NT2/D1 (cell line): ENCODE data around the gene FBXO10.

Experiments used
- YY1 ChIP-seq: IDR thresholded peaks from 2 replicates; pipeline ENCODE4 v1.6.1; 2011; ENCODE audit not compliant: insufficient read length, insufficient read depth
- ZNF274 ChIP-seq: IDR thresholded peaks from 2 replicates; pipeline ENCODE4 v1.6.1; 2011; ENCODE audit warnings: mild to moderate bottlenecking, low read depth, low read length

DNA sequence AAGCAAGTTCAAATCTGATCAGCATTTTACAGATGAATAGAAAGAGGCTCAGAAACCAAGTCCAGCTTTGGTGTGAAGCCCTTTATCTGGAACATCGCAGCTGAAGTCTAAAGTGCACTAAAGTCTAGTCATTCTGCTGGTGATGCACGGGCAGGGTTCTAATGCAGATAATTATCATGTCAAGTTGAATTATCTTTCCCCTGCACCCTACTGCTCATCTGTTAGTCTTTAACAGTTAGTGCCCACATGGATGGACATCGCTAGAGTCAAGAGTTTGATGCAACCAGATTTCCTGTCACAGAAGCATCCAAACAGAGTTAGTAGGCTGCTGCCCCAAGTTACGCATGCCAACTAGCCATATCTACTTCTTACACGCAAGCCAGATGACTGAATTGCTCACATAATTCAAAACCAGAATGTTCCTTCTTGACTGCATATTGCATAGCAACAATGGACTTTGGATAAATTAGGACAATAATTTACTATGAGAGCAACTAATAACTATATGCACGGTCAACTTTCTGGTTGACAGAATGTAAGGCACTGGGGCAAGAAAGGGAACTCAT is 17.8 kb upstream of the FBXO10 start:
- no peak for TF ChIP-seq ZNF274
- no peak for TF ChIP-seq YY1
